Measurements from ENCODE around the gene LCP1.
"Not testable (repeated sequence)": the region's sequence is repeated elsewhere in the genome, so short reads cannot be mapped to it uniquely, and the experiment has no call there.

The LCP1 gene, protein sequence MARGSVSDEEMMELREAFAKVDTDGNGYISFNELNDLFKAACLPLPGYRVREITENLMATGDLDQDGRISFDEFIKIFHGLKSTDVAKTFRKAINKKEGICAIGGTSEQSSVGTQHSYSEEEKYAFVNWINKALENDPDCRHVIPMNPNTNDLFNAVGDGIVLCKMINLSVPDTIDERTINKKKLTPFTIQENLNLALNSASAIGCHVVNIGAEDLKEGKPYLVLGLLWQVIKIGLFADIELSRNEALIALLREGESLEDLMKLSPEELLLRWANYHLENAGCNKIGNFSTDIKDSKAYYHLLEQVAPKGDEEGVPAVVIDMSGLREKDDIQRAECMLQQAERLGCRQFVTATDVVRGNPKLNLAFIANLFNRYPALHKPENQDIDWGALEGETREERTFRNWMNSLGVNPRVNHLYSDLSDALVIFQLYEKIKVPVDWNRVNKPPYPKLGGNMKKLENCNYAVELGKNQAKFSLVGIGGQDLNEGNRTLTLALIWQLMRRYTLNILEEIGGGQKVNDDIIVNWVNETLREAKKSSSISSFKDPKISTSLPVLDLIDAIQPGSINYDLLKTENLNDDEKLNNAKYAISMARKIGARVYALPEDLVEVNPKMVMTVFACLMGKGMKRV

DNA sequence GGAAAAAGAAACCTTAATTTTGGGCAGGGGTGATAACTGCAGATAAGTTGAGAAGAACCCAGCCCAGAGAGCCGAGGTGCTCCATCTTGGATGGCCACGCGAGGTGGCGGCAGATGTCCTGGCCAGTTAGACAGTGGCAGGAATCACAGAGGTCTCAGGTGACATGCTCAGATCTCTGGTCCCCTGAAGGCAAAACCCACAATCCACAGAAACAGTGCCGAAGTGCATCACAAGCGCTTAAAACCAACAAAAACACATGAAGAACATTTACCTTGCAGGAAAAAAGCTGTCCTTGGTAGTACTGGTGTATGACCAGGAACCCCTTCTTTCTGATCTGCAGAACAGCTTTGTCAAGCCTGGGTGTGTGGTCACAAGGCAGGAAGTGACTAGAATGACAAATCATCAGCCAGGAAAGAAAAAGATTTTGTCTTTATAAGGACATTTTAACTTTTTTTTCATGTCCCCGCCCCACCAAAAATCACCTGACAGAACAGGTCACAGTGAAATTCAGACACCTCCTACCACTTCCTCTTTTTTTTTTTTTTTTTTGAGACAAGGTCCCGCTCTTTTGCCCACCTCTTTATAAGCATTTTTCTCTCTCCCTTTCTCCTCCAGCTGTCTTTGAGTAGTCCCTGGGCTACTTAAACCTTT is at the start of gene LCP1:
Gene LCP1, minus strand, starts transcription at position 338 of the 651 bp plus-strand sequence. CDS start 22,515 bp downstream, outside the sequence.
- no peak for DNase-seq (ENCODE audit: low read depth)
- no peak within 1 kb of the TSS for H3K4me3 ChIP-seq (ENCODE audit: control insufficient read depth, low read depth, low read length)
- TF ChIP-seq, protein P1, sequence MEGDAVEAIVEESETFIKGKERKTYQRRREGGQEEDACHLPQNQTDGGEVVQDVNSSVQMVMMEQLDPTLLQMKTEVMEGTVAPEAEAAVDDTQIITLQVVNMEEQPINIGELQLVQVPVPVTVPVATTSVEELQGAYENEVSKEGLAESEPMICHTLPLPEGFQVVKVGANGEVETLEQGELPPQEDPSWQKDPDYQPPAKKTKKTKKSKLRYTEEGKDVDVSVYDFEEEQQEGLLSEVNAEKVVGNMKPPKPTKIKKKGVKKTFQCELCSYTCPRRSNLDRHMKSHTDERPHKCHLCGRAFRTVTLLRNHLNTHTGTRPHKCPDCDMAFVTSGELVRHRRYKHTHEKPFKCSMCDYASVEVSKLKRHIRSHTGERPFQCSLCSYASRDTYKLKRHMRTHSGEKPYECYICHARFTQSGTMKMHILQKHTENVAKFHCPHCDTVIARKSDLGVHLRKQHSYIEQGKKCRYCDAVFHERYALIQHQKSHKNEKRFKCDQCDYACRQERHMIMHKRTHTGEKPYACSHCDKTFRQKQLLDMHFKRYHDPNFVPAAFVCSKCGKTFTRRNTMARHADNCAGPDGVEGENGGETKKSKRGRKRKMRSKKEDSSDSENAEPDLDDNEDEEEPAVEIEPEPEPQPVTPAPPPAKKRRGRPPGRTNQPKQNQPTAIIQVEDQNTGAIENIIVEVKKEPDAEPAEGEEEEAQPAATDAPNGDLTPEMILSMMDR (conservative IDR thresholded peaks at IDR 0.05; ENCODE audit: control insufficient read depth, insufficient read depth, low read depth, low read length) = no peak

DNA sequence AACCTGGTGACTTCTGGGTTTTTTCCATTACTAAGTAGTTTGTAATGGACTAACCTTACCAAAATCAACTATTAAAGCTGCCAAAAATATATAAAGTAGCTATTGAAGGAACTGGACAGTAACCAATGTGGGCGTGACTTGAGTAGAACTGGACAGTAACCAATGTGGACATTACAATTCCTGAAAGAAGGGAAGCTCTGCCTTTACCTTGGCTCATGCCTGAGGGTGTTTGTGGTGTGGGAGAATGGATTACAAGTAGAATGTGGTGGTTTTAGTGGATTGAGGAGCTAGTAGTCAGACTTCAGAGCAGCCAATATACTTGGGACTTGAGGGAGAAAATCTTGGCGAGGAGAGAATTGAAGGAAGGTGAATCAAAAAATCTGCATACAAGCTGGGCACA is 47.3 kb upstream of the LCP1 start:
- TF ChIP-seq, protein P1 (conservative IDR thresholded peaks at IDR 0.05; ENCODE audit: control insufficient read depth, insufficient read depth, low read depth, low read length) = no peak
- H3K4me3 ChIP-seq (ENCODE audit: control insufficient read depth, low read depth, low read length) = no peak overlapping the region
- DNase-seq (ENCODE audit: low read depth) = no peak

DNA sequence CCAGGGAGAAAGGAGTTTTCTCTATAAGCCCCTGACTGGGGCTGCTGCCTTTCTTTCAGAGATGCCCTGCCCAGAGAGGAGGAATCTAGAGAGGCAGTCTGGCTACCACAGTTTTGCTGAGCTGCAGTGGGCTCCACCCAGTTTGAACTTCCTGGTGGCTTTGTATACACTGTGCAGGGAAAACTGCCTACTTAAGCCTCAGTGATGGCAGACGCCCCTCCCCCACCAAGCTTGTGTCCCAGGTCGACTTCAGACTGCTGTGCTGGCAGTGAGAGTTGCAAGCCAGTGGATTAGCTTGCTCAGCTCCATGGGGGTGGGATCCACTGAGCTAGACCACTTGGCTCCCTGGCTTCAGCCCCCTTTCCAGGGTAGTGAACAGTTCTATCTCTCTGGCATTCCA is 38.3 kb upstream of the LCP1 start:
- not testable (repeated sequence) for H3K4me3 ChIP-seq (ENCODE audit: control insufficient read depth, low read depth, low read length); DNase-seq (ENCODE audit: low read depth)

DNA sequence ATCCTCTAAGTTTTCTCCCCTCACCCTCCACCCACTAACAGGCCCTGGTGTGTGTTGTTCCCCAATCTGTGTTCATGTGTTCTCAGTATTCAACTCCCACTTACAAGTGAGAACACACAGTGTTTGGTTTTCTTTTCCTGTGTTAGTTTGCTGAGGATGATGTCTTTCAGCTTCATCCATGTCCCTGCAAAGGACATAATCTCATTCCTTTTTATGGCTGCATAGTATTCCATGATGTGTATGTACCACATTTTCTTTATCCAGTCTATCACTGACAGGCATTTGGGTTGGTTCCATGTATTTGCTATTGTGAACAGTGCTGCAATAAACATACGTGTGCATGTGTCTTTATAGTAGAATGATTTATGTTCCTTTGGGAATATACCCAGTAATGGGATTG is 32.8 kb upstream of the LCP1 start:
- not testable (repeated sequence) for H3K4me3 ChIP-seq (ENCODE audit: control insufficient read depth, low read depth, low read length); DNase-seq (ENCODE audit: low read depth)

DNA sequence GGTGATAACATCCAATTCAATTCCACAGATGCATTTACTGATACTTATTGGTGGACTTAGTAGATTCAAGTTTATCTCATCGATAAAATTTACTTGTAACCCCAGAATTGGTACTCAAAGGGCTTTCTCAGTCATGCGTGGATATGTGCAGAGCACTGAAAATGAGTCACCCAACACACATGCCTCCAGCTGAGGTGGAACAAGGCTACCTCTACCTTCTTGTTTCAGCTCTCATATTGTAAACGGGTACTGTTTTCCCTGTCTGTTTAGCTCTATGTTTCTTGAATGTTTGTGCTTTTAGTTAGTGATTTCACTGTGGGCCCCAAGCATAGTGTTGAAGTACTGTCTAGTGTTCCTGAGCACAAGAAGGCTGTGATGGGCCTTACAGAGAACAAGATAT is 31.3 kb upstream of the LCP1 start:
- TF ChIP-seq, protein P1 (conservative IDR thresholded peaks at IDR 0.05; ENCODE audit: control insufficient read depth, insufficient read depth, low read depth, low read length) = no peak
- no peak for DNase-seq (ENCODE audit: low read depth)

DNA sequence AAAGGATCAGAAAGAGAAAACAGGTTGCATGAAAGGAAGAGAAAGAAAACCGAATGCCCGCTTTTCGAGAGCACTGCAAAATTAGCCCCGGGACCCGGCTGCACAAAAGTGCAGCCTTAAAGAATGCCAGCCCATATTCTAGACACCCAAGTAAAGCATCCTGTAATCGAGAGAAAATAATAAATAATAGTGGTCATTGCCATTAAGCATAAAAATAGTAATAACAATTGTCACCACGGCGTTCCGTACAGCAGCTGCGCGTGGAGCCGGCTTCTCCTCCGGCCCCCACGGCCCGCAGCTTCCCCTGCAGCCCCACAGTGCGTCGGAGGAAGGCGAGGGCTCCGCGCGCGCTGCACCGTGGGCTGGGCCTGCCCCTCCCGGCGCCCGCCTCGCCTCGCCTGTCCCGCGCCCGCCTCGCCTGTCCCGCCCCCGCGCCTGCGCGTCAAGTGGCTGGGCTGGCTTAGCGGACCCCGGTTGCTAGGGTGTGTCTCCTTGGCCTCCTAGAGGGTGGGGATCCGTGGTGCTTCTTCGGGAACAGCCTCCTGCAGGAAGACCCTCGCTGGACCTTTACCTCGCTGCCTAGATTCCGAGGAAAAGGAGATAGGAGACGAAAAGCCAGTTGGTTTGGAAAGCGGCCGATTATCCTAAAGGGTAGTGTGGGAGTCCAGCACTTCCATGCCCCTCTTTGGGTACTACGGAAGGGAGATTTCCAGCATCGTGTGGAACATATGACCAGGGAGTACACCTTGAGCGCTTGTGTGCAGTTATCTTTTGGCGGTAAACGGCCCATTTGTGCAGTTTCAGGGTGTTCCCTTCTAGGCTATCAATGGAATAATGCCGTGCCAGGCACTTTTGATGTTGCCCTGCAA is 29.7 kb upstream of the LCP1 start, which contains the start of gene LRRC63:
Gene LRRC63, plus strand, starts transcription at position 446 of the 869 bp plus-strand sequence. CDS start 1,107 bp downstream, outside the sequence.
- DNase-seq (ENCODE audit: low read depth) = peak; percentile 41
- TF ChIP-seq, protein P1 (conservative IDR thresholded peaks at IDR 0.05; ENCODE audit: control insufficient read depth, insufficient read depth, low read depth, low read length) = no peak
- H3K4me3 ChIP-seq (ENCODE audit: control insufficient read depth, low read depth, low read length) = peak within 1 kb of the TSS; percentile 58

More for the DNA sequence above, 31.3 kb upstream of the LCP1 start:
- H3K4me3 ChIP-seq (ENCODE audit: control insufficient read depth, low read depth, low read length) = no peak overlapping the region

DNA sequence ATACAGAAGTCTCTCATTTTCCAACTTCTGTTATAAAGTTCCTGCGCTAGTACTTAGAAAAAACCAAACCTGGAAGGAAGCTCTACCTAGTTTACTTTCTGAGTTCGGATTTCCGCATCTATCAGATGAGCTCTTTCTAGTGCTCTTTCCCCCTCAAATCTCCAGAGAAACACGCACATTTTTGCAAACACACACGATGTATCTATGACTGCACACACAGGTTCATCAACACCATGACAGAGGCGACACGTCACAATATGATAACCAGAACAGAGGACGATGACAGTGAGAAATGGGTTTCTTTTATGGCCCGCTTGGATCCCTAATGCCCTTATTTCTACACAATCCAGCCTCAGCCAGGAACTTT is 29.1 kb upstream of the LCP1 start:
- DNase-seq (ENCODE audit: low read depth) = no peak
- peak overlapping the region; percentile 45 for H3K4me3 ChIP-seq (ENCODE audit: control insufficient read depth, low read depth, low read length)
- TF ChIP-seq, protein P1 (conservative IDR thresholded peaks at IDR 0.05; ENCODE audit: control insufficient read depth, insufficient read depth, low read depth, low read length) = no peak
